GM18868 (cell line): ENCODE measurements around the gene ZNF787.
A peak's percentile ranks its signal among the peaks of the same experiment; 100 is the strongest.

Experiments used
- ATAC-seq: cut with Tn5 transposase; IDR thresholded peaks from one replicate; pipeline ENCODE4 v1.9.1; 2021; ENCODE audit warnings: mild to moderate bottlenecking, moderate library complexity; ENCODE audit not compliant: unreplicated experiment

ZNF787 gene

GRCh38 chr19:56144831-56145230 lies 23.7 kb upstream of the ZNF787 start:
- no peak for ATAC-seq

GRCh38 chr19:56144376-56144775 lies 23.3 kb upstream of the ZNF787 start:
- ATAC-seq, result no peak

- ATAC-seq, result no peak
These were observed 21.9 kb upstream of the ZNF787 start for GRCh38 chr19:56142897-56143434.

- no peak for ATAC-seq
These were observed 21.1 kb upstream of the ZNF787 start for GRCh38 chr19:56142087-56142787.

GRCh38 chr19:56141417-56141993 lies 20.4 kb upstream of the ZNF787 start:
- ATAC-seq, result no peak

- peak; percentile 87 for ATAC-seq
These were observed 19.7 kb upstream of the ZNF787 start, which contains the start of gene ZNF444 for GRCh38 chr19:56140583-56141416. Gene ZNF444 (plus strand): TSS chr19:56141287. CDS start chr19:56146912, 5,625 bp downstream.

- no peak for ATAC-seq
These were observed 18.9 kb upstream of the ZNF787 start for GRCh38 chr19:56139847-56140582.

GRCh38 chr19:56138069-56138468 lies 17.0 kb upstream of the ZNF787 start:
- no peak for ATAC-seq

GRCh38 chr19:56137405-56137804 lies 16.3 kb upstream of the ZNF787 start:
- ATAC-seq, result no peak

GRCh38 chr19:56136362-56136761 lies 15.3 kb upstream of the ZNF787 start:
- ATAC-seq, result no peak

GRCh38 chr19:56134654-56134921 lies 13.5 kb upstream of the ZNF787 start:
- ATAC-seq, result no peak

- ATAC-seq, result no peak
These were observed 13.0 kb upstream of the ZNF787 start for GRCh38 chr19:56133858-56134653.

GRCh38 chr19:56132316-56132822 lies 11.3 kb upstream of the ZNF787 start:
- no peak for ATAC-seq

- ATAC-seq, result no peak
These were observed 10.6 kb upstream of the ZNF787 start for GRCh38 chr19:56131651-56132050.

- no peak for ATAC-seq
These were observed 8.9 kb upstream of the ZNF787 start for GRCh38 chr19:56130006-56130405.

GRCh38 chr19:56126983-56127780 lies 6.1 kb upstream of the ZNF787 start:
- no peak for ATAC-seq

- no peak for ATAC-seq
These were observed 4.9 kb upstream of the ZNF787 start for GRCh38 chr19:56125806-56126590.

GRCh38 chr19:56124578-56124977 lies 3.5 kb upstream of the ZNF787 start:
- no peak for ATAC-seq
